Measurements from ENCODE around the gene FAM221A. TPM values are rescaled to one million over a fixed set of nuclear protein-coding genes. Genes with fewer than 3 reads are reported as not detected.
A peak's percentile ranks its signal among the peaks of the same experiment; 100 is the strongest.

Gene FAM221A
- total and polyA plus RNA-seq, 2 donors (not counting 1 experiment from before 2014, with no cell fraction given), result 1.1 to 5.1 TPM

- Histone ChIP-seq H3K4me2 (ENCODE audit: extremely low read depth, insufficient read depth, low read length) (peak overlapping the region; percentile 78), H3K9ac (ENCODE audit: insufficient read depth, low read length) (no peak overlapping the region), H3K27ac (ENCODE audit: insufficient read depth, low read length) (no peak overlapping the region)
Observed at GRCh38 chr7:23712368-23713284, 32.6 kb downstream of the FAM221A start.

GRCh38 chr7:23713285-23714149, 33.5 kb downstream of the FAM221A start:
- H3K79me2 ChIP-seq (ENCODE audit: control insufficient read depth, insufficient read depth, low read length), result no peaks in the 10 kb centered on the region
- peak overlapping the region; percentile 78 for H3K4me2 ChIP-seq (ENCODE audit: extremely low read depth, insufficient read depth, low read length)
- no peaks in the 10 kb centered on the region for H3K9me3 ChIP-seq (ENCODE audit: control insufficient read depth, insufficient read depth, low read depth, low read length)
- H3K4me1 ChIP-seq (ENCODE audit: control insufficient read depth, extremely low read depth, insufficient read depth, low read length), result peaks cover 11% of the 10 kb centered on the region
- no peak overlapping the region for H2AFZ ChIP-seq (ENCODE audit: low read length)
- TF ChIP-seq CTCF (conservative IDR thresholded peaks at IDR 0.05 in 1 of 2, IDR thresholded peaks at IDR 0.05 in 1 of 2; ENCODE audit: low read depth in 1 of 2, low read length in 2 of 2) (no peak), EZH2 (IDR thresholded peaks at IDR 0.05; ENCODE audit: low read length, missing control alignments) (no peak)
- no peak overlapping the region for H3K4me3 ChIP-seq (replicated peaks in 1 of 4; ENCODE audit: control extremely low read depth in 1 of 4, insufficient read depth in 1 of 4, low read depth in 3 of 4, low read length in 4 of 4)
- no peaks in the 10 kb centered on the region for H3K27me3 ChIP-seq (ENCODE audit: control insufficient read depth, insufficient read depth, low read length)
- peak; percentile 41 to 97 for DNase-seq (ENCODE audit: low read depth in 2 of 2)
- H3K36me3 ChIP-seq (ENCODE audit: control insufficient read depth, insufficient read depth, low read length), result no peaks in the 10 kb centered on the region
- no peak overlapping the region for H3K9ac ChIP-seq (ENCODE audit: insufficient read depth, low read length)
- H3K27ac ChIP-seq (ENCODE audit: insufficient read depth, low read length), result peak overlapping the region; percentile 47
- no peaks in the 10 kb centered on the region for H4K20me1 ChIP-seq (ENCODE audit: control insufficient read depth, extremely low read depth, insufficient read depth, low read length)

More at GRCh38 chr7:23712368-23713284, 32.6 kb downstream of the FAM221A start:
- Histone ChIP-seq H3K79me2 (ENCODE audit: control insufficient read depth, insufficient read depth, low read length) (no peaks in the 10 kb centered on the region), H3K4me1 (ENCODE audit: control insufficient read depth, extremely low read depth, insufficient read depth, low read length) (peaks cover 11% of the 10 kb centered on the region), H3K9me3 (ENCODE audit: control insufficient read depth, insufficient read depth, low read depth, low read length) (no peaks in the 10 kb centered on the region), H3K4me3 (replicated peaks in 1 of 4; ENCODE audit: control extremely low read depth in 1 of 4, insufficient read depth in 1 of 4, low read depth in 3 of 4, low read length in 4 of 4) (no peak overlapping the region), H2AFZ (ENCODE audit: low read length) (no peak overlapping the region), H4K20me1 (ENCODE audit: control insufficient read depth, extremely low read depth, insufficient read depth, low read length) (no peaks in the 10 kb centered on the region), H3K27me3 (ENCODE audit: control insufficient read depth, insufficient read depth, low read length) (no peaks in the 10 kb centered on the region), H3K36me3 (ENCODE audit: control insufficient read depth, insufficient read depth, low read length) (no peaks in the 10 kb centered on the region)
- peak; percentile 57 to 83 for DNase-seq (ENCODE audit: low read depth in 2 of 2)
- TF ChIP-seq EZH2 (IDR thresholded peaks at IDR 0.05; ENCODE audit: low read length, missing control alignments) (no peak), CTCF (conservative IDR thresholded peaks at IDR 0.05 in 1 of 2, IDR thresholded peaks at IDR 0.05 in 1 of 2; ENCODE audit: low read depth in 1 of 2, low read length in 2 of 2) (peak; percentile 47 to 51)

- Histone ChIP-seq H3K9me3 (ENCODE audit: control insufficient read depth, insufficient read depth, low read depth, low read length) (no peaks in the 10 kb centered on the region), H3K9ac (ENCODE audit: insufficient read depth, low read length) (no peak overlapping the region), H4K20me1 (ENCODE audit: control insufficient read depth, extremely low read depth, insufficient read depth, low read length) (no peaks in the 10 kb centered on the region), H3K79me2 (ENCODE audit: control insufficient read depth, insufficient read depth, low read length) (no peaks in the 10 kb centered on the region), H3K4me2 (ENCODE audit: extremely low read depth, insufficient read depth, low read length) (peak overlapping the region; percentile 51), H3K27ac (ENCODE audit: insufficient read depth, low read length) (no peak overlapping the region), H3K4me1 (ENCODE audit: control insufficient read depth, extremely low read depth, insufficient read depth, low read length) (peaks cover 11% of the 10 kb centered on the region), H3K27me3 (ENCODE audit: control insufficient read depth, insufficient read depth, low read length) (no peaks in the 10 kb centered on the region), H3K36me3 (ENCODE audit: control insufficient read depth, insufficient read depth, low read length) (no peaks in the 10 kb centered on the region), H2AFZ (ENCODE audit: low read length) (no peak overlapping the region), H3K4me3 (replicated peaks in 1 of 4; ENCODE audit: control extremely low read depth in 1 of 4, insufficient read depth in 1 of 4, low read depth in 3 of 4, low read length in 4 of 4) (no peak overlapping the region)
- DNase-seq (ENCODE audit: low read depth in 2 of 2), result no peak
- no peak for TF ChIP-seq EZH2 (IDR thresholded peaks at IDR 0.05; ENCODE audit: low read length, missing control alignments)
Observed at GRCh38 chr7:23714150-23714464, 34.1 kb downstream of the FAM221A start.

Measured in fibroblast of lung (primary cell).